HAP-1 (cell line): ENCODE measurements around the gene DPY30.
A peak's percentile ranks its signal among the peaks of the same experiment; 100 is the strongest.
"Not testable (repeated sequence)": the region's sequence is repeated elsewhere in the genome, so short reads cannot be mapped to it uniquely, and the experiment has no call there.

Experiments used
- DNase-seq, 2 experiments: peaks; one replicate each; pipeline ENCODE4 v3.0.0-alpha.2; 2016 to 2020; ENCODE audit warnings: low spot score in 2 of 2
- H3K27me3 ChIP-seq: fragments of 250-450 bp; sonication (Bioruptor Pico); 2 replicates; pipeline ENCODE4 v1.5.1; 2020; ENCODE audit warnings: low read depth, mild to moderate bottlenecking, moderate library complexity
- H3K36me3 ChIP-seq: fragments of 250-450 bp; sonication (Bioruptor Pico); replicated peaks from 2 replicates; pipeline ENCODE4 v1.5.1; 2020; ENCODE audit warnings: mild to moderate bottlenecking
- H3K4me1 ChIP-seq: fragments of 250-450 bp; sonication (Bioruptor Pico); 2 replicates; pipeline ENCODE4 v1.5.1; 2020; ENCODE audit warnings: mild to moderate bottlenecking
- H3K4me3 ChIP-seq: fragments of 250-450 bp; sonication (Bioruptor Pico); 2 replicates; pipeline ENCODE4 v1.5.1; 2020; ENCODE audit warnings: mild to moderate bottlenecking, moderate library complexity
- H3K9me3 ChIP-seq: fragments of 250-450 bp; sonication (Bioruptor Pico); 2 replicates; pipeline ENCODE4 v1.5.1; 2020; ENCODE audit warnings: mild to moderate bottlenecking, moderate library complexity
- in situ Hi-C: fragments of 300-500 bp; cut with MboI; formaldehyde crosslinking; loops from 3 replicates; pipeline ENCODE4 v1.14.3; 2020; ENCODE audit warnings: low sequenced_read_pairs, inconsistent platforms, mixed read lengths

DPY30 gene

DNA sequence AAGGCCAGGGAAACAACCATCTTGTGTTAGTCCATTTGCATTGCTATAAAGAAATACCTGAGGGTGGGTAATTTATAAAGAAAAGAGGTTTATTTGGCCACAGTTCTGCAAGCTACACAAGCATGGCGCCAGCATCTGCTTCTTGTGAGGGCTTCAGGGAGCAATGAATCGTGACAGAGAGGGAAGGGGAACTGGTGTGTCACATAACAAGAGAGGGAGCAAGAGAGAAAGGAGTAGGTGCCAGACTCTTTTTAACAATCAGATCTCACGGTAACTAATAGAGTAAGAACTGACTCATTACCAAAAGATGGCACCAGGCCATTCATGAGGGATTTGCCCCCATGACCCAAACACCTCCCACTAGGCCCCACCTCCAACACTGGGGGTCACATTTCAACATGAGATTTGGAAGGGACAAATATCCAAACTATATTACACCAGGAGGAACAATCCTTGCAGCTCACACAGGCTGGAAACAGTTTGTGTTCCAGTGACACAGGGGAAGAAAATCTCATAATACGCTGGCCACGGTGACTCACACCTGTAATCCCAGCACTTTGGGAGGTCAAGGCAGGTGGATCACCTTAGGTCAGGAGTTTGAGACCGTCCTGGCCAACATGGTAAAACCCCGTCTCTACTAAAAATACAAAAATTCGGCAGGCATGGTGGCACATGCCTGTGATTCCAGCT is 5.3 kb downstream of the DPY30 start:
- peaks cover 19% of the 10 kb centered on the region for H3K36me3 ChIP-seq

DNA sequence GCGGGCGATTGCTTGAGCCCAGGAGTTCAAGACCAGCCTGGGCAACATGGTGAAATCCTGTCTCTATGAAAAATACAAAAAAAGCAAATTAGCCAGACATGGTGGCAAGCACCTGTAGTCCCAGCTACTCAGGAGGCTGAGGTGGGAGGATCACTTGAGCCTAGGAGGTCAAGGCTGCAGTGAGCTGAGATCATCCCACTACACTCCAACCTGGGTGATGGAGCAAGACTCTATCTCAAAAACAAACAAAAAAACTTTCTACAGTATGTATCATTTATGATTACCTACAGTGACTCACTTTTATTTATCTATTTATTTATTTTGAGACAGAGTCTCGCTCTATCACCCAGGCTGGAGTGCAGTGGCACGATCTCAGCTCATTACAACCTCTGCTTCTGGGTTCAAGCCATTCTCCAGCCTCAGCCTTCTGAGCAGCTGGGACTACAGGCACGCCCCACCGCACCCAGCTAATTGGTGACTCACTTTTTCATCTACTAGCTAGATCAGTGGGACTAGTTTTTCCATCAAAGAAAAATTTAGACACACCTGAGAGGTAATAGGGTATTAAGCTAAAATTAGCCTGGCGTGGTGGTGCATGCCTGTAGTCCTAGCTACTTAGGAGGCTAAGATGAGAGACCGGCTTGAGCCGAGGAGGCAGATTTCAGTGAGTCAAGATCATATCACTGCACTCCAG is 20.7 kb downstream of the DPY30 start:
- DNase-seq, H3K36me3 ChIP-seq, H3K4me1 ChIP-seq, in situ Hi-C loops, H3K27me3 ChIP-seq, H3K4me3 ChIP-seq, H3K9me3 ChIP-seq: not testable (repeated sequence)

More for the DNA sequence above, 5.3 kb downstream of the DPY30 start:
- DNase-seq, H3K9me3 ChIP-seq, in situ Hi-C loops, H3K27me3 ChIP-seq, H3K4me3 ChIP-seq, H3K4me1 ChIP-seq: not testable (repeated sequence)

DNA sequence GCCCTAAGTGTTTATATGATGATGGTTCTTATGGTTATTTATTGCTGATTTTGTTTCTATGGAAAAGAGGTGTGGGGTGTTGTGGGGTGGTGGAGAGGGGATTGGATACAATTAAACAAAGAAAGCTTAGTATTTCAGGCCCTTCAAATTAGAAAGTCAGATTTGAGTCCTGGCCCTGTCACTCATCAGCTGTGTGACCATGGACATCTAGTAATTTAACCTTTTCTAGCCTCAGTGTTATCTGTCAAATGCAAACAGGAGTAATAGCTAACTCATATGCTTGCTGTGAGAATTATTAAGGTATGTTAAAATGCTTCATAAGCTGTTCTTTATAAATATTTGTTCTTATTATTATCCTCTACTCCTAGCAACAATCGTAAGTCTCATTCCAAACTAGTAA is 26.7 kb downstream of the DPY30 start:
- in situ Hi-C loops: no loop called here
- Histone ChIP-seq H3K4me3 (no peak overlapping the region), H3K4me1 (peaks cover 7% of the 10 kb centered on the region), H3K36me3 (no peaks in the 10 kb centered on the region; the same call in 1 of the 2 replicates), H3K27me3 (no peaks in the 10 kb centered on the region), H3K9me3 (no peaks in the 10 kb centered on the region)
- DNase-seq: no peak

DNA sequence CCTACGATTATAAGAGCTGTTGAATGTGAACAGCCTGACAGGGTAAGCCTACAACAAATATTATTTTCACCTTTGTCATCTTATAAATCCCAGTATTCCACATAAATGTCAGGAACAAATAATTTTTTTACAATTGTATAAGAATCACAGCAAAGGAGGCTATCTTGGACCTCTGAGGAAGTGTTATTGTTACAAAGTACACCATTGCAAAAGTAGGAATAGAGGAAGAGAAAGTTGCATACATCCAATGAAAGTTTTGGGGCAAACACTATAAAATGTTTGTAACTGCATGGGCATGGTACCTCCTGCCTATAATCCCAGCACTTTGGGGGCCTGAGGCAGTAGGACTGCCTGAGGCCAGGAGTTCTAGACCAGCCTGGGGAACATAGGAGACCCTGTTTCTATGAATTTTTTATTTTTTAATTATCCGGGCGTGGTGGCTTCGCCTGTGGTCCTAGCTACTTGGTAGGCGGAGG is 28.1 kb downstream of the DPY30 start:
- H3K4me1 ChIP-seq: peaks cover 13% of the 10 kb centered on the region
- in situ Hi-C loops: no loop called here
- H3K4me3 ChIP-seq: peak overlapping the region; percentile 74
- no peaks in the 10 kb centered on the region; the same call in 1 of the 2 replicates for H3K36me3 ChIP-seq
- no peaks in the 10 kb centered on the region for H3K27me3 ChIP-seq
- no peak for DNase-seq
- no peaks in the 10 kb centered on the region for H3K9me3 ChIP-seq

DNA sequence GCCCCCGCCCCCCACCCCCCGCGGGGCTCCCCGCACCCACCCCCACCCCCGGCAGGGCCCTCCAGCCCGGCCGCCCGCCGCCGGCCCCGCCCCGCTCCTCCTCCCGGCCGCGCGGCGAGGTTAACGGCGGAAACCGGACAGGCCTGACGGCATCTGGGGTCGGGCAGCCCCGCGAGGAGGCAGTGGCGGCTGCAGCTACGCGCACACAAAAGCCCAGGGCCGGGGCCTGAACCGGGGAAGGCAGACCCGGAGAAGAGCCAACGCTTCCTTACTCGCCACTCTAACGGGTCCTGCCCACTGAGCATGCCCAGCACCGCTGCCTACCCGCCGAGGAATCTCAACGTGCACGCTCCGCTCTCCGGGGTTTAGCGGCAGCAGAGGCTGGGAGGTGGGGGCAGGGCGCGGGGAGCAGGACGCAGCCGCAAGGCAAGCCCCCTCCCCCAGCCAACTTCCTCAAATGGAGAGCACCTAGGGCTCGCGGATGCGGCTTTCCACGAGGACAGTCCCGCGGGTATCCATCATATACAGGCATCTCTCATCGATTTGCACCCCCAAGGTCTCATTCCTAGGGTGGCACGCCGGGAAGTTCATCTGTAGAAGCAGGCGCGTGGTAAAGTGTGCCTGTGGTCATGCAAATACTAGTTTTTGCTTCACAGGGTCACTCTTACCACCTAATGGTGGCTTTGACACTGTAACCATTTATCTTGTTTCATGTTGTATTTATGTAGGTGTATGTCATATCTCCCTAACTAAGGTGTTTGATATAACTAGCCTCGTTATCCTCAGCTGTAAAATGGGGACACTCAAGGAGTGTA is 28.7 kb downstream of the DPY30 start, which contains the start of gene MEMO1:
TSS of gene MEMO1 (minus strand) at position 339 of the 815 bp plus-strand sequence. CDS start 761 bp downstream, outside the sequence.
- in situ Hi-C loops: no loop called here

DNA sequence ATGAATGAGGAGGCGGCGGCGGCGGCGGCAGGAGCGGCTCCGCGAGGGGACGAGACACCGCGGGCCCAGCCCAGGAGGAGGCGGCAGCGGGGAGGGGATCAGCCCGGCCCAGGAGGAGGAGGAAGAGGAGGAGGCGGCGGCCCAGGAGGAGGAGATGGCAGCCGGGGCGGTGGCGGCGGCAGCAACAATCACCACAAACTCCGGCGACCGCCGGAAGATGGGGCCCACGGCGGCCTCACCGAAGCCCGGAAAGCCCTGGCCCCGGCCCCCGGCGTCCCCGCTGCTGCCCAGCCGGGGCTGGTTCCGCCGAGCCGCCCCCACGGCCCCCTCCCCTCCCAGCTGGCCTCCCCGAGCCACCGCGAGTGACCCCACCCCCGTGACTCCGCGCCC is 29.3 kb downstream of the DPY30 start:
- Histone ChIP-seq H3K4me1 (peaks cover 13% of the 10 kb centered on the region), H3K4me3 (peak overlapping the region; percentile 74)
- in situ Hi-C loops, H3K36me3 ChIP-seq, H3K27me3 ChIP-seq, H3K9me3 ChIP-seq: not testable (repeated sequence)
- DNase-seq: peak; percentile 31 to 76

More for the DNA sequence above, 28.7 kb downstream of the DPY30 start, which contains the start of gene MEMO1:
- DNase-seq: peak; percentile 91 to 97
- Histone ChIP-seq H3K4me3 (peak within 1 kb of the TSS; percentile 74), H3K9me3 (no peaks in the 10 kb centered on the region), H3K36me3 (no peaks in the 10 kb centered on the region), H3K4me1 (peaks cover 13% of the 10 kb centered on the region), H3K27me3 (no peaks in the 10 kb centered on the region)

DNA sequence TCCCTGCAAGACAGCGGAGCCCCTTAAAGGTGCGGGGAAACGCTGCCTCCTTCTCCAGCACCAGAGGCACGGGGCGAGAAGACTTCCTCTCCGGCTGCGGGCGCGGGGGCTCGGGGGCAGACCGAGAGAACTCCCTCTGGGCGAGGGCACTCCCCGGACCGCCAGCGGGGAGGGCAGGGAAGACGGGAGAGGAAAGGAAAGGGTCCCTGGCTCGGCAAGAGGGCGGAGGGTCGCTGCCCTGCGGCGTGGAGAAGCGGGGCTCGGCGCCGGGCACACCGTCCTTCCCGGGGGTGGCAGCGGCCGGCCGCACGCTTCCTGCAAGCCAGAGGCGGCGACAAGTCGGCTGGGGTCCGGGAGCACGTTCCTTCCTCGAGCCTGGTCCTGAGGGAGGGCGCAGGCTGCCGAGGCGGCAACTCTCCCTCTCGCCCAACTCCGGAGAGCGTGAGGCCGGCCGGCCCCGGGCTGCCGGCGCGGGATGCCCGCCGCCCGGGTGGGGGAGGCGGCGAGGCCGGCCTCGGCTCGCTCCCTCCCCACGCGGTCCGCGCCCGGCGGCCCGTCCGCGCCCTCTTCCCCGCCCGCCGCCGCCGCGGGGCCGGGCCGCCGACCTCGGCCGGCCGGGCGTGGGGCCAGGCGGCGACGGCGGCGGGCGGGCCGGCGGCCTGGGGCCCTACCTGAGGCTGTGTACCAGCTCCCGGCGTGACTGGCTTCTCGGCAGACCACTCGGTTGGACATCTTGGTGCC is 29.9 kb downstream of the DPY30 start:
- in situ Hi-C loops: no loop called here
- Histone ChIP-seq H3K4me1 (peaks cover 13% of the 10 kb centered on the region), H3K36me3 (no peaks in the 10 kb centered on the region), H3K4me3 (peak overlapping the region; percentile 74), H3K27me3 (no peaks in the 10 kb centered on the region), H3K9me3 (no peaks in the 10 kb centered on the region)
- peak; percentile 27 to 47 for DNase-seq

DNA sequence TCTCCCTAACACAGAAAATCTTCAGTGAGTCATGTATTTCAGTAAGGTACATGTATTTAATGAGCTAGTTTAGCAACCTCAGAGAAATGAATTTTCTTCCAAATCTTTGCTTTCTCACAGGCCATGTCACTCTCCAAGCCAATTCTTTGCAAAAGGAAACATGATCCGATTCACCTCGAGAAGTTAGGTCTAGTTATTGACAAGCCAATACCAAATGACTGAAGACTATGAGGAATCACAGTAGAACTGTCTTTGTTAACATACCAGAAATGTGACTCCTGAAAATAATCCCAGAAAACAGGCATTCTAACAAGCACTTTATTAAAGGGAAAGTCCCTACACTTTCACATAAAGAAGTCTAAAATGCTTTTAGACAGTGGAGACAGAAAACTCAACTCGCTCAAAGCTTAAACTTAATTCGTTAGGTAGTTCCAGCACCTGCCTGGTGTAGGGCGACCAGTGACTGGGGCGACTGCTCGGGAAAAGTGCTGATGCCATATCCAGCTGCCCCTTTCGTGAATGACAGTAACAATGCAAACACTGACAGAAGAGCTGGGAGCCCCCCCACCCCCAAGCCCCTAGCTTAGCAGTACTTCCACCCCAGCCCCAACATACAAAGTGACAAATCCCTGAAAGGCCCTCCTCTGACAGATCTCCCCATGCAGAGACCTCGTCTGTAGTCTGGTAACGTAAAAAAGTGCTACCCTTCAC is 30.6 kb downstream of the DPY30 start:
- Histone ChIP-seq H3K4me3 (peak overlapping the region; percentile 74), H3K4me1 (peaks cover 13% of the 10 kb centered on the region)

DNA sequence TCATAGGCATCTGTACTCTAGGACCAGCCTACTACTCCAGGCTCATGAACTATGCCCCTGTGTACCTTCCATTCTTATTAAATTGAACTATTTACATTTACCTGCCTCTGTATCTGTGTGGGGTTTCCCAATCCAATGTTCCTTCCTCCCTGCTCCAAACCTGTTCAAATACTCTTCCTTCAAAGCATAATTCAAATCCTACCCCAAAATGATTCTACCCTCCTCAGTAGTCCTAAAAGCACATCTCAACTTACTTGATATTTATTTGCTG is 32.5 kb downstream of the DPY30 start:
- in situ Hi-C loops: no loop called here

More for the DNA sequence above, 30.6 kb downstream of the DPY30 start:
- in situ Hi-C loops: no loop called here
- Histone ChIP-seq H3K9me3 (no peaks in the 10 kb centered on the region), H3K27me3 (no peaks in the 10 kb centered on the region), H3K36me3 (no peaks in the 10 kb centered on the region)
- peak; percentile 52 to 55 for DNase-seq

DNA sequence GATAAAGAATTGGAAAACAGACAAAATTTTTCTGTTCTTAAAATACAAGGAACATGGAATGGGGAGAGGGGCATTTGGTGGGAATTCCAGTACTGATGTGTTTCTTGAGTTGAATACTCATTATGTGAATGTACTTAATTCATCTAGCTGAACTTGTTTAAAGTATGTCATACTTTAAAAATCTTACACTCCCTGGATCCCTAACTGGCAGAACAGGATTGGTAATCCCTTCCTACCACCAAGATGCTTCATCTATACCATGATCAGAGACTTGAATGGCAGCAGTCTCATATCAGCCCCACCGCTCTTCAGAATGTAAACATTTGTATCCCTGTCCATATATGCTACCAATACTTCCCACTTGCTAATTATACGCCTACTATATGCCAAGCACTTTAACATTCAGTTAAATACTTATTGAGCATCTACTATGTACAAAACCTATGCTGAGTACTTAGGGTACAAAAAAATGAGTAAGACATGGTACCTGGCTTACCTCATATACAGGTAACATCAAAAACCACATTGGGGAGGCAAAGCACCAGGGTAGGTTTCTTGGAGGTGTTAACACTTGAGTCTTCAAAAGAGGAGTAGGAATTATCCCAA is 34.1 kb downstream of the DPY30 start:
- H3K4me3 ChIP-seq: no peak overlapping the region
- in situ Hi-C loops: no loop called here
- no peak for DNase-seq

More for the DNA sequence above, 32.5 kb downstream of the DPY30 start:
- H3K4me3 ChIP-seq: no peak overlapping the region
- DNase-seq: no peak
- H3K4me1 ChIP-seq: peaks cover 13% of the 10 kb centered on the region
- H3K9me3 ChIP-seq: no peaks in the 10 kb centered on the region
- H3K36me3 ChIP-seq: no peaks in the 10 kb centered on the region
- no peaks in the 10 kb centered on the region for H3K27me3 ChIP-seq

DNA sequence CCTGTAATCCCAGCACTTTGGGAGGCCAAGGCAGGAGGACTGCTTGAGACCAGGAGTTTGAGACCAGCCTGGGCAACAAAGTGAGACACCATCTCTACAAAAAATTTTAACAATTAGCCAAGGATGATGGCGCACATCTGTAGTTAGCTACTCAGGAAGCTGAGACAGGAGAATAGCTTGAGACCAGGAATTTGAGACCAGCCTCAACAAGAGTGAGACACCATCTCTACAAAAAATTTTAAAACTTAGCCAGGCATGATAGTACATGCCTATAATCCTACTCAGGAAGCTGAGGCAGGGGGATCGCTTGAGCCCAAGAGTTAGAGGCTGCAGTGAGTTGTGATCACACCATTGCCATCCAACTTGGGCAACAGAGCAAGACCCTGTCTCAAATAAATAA is 35.8 kb downstream of the DPY30 start:
- DNase-seq: no peak
- Histone ChIP-seq H3K27me3 (no peaks in the 10 kb centered on the region), H3K4me1 (peaks cover 9% of the 10 kb centered on the region), H3K36me3 (no peaks in the 10 kb centered on the region), H3K9me3 (no peaks in the 10 kb centered on the region), H3K4me3 (no peak overlapping the region)
- in situ Hi-C loops: no loop called here

More for the DNA sequence above, 34.1 kb downstream of the DPY30 start:
- no peaks in the 10 kb centered on the region for H3K9me3 ChIP-seq
- peaks cover 9% of the 10 kb centered on the region for H3K4me1 ChIP-seq
- H3K36me3 ChIP-seq: no peaks in the 10 kb centered on the region
- H3K27me3 ChIP-seq: no peaks in the 10 kb centered on the region

DNA sequence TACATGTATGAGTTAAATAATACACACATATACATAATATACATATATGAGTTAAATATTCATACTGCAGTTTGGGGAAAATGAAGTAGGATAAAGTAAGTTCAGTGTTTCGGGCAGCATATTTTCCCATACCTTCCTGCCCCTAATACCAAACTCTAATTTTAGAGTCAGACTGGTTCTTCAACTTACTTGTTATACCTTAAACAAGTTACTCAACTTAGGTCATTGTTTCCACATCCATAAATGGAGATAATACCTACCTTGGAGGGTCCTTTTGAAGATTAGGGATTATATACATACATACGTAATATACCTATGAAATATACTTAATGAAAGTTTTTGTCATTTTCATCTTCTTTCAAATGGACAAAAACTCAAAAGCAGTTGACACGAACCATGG is 37.2 kb downstream of the DPY30 start:
- H3K4me1 ChIP-seq: peaks cover 5% of the 10 kb centered on the region
- no peaks in the 10 kb centered on the region for H3K27me3 ChIP-seq
- no peaks in the 10 kb centered on the region for H3K36me3 ChIP-seq
- in situ Hi-C loops: no loop called here
- H3K4me3 ChIP-seq: no peak overlapping the region
- no peaks in the 10 kb centered on the region for H3K9me3 ChIP-seq
- DNase-seq: no peak
